HG02943 (cell line): ENCODE results near the gene BORA.
A peak's percentile ranks its signal among the peaks of the same experiment; 100 is the strongest.
"Not testable (repeated sequence)": the region's sequence is repeated elsewhere in the genome, so short reads cannot be mapped to it uniquely, and the experiment has no call there.

Source experiments
- ATAC-seq: cut with Tn5 transposase; IDR thresholded peaks from one replicate; pipeline ENCODE4 v1.9.1; 2021; ENCODE audit warnings: mild to moderate bottlenecking, low read depth, moderate library complexity; ENCODE audit not compliant: unreplicated experiment

BORA gene

GRCh38 chr13:72727417-72728289 lies at the start of gene BORA, which contains the start of gene MZT1:
Gene BORA, plus strand, starts transcription at chr13:72727923. Its CDS starts 1,018 bp downstream, at chr13:72728941.
Gene MZT1, minus strand, starts transcription at chr13:72727629. Its CDS starts 27 bp downstream, at chr13:72727602.
- peak; percentile 95 for ATAC-seq

- ATAC-seq, result no peak
These were observed 49.4 kb upstream of the BORA start for GRCh38 chr13:72678312-72678711.

- ATAC-seq, result no peak
These were observed 47.4 kb upstream of the BORA start for GRCh38 chr13:72680353-72680752.

GRCh38 chr13:72686766-72687165 lies 41.0 kb upstream of the BORA start:
- ATAC-seq, result no peak

GRCh38 chr13:72689181-72689696 lies 38.5 kb upstream of the BORA start:
- ATAC-seq, result no peak

GRCh38 chr13:72692884-72693514 lies 34.7 kb upstream of the BORA start:
- ATAC-seq, result no peak

GRCh38 chr13:72693832-72694231 lies 33.9 kb upstream of the BORA start:
- ATAC-seq, result no peak

GRCh38 chr13:72694314-72694713 lies 33.4 kb upstream of the BORA start:
- no peak for ATAC-seq

GRCh38 chr13:72696579-72696978 lies 31.1 kb upstream of the BORA start:
- no peak for ATAC-seq

- ATAC-seq, result no peak
These were observed 29.6 kb upstream of the BORA start for GRCh38 chr13:72698164-72698563.

GRCh38 chr13:72700509-72700908 lies 27.2 kb upstream of the BORA start:
- ATAC-seq, result no peak

GRCh38 chr13:72716776-72717175 lies 10.9 kb upstream of the BORA start:
- no peak for ATAC-seq

- ATAC-seq, result not testable (repeated sequence)
These were observed 1.5 kb upstream of the BORA start for GRCh38 chr13:72726185-72726584.

- ATAC-seq, result peak; percentile 26
These were observed 852 bp upstream of the BORA start for GRCh38 chr13:72726726-72727416.

GRCh38 chr13:72728290-72728605 lies 525 bp downstream of the BORA start:
- no peak for ATAC-seq

GRCh38 chr13:72737033-72737432 lies 9.3 kb downstream of the BORA start:
- no peak for ATAC-seq

GRCh38 chr13:72740015-72740414 lies 12.3 kb downstream of the BORA start:
- ATAC-seq, result no peak

GRCh38 chr13:72745260-72745659 lies 17.5 kb downstream of the BORA start:
- no peak for ATAC-seq

GRCh38 chr13:72751220-72751619 lies 23.5 kb downstream of the BORA start:
- no peak for ATAC-seq

GRCh38 chr13:72754111-72754510 lies 26.4 kb downstream of the BORA start:
- no peak for ATAC-seq
